NT2/D1 (cell line): ENCODE results near the gene POLR3A.

Experiments
- SUZ12 ChIP-seq: IDR thresholded peaks from 2 replicates; pipeline ENCODE4 v1.6.1; 2011; ENCODE audit not compliant: insufficient read length, insufficient read depth; ENCODE audit errors: extremely low read depth
- YY1 ChIP-seq: IDR thresholded peaks from 2 replicates; pipeline ENCODE4 v1.6.1; 2011; ENCODE audit not compliant: insufficient read length, insufficient read depth
- ZNF274 ChIP-seq: IDR thresholded peaks from 2 replicates; pipeline ENCODE4 v1.6.1; 2011; ENCODE audit warnings: mild to moderate bottlenecking, low read depth, low read length

- TF ChIP-seq ZNF274 (no peak), SUZ12 (no peak), YY1 (no peak)
These were observed 103.3 kb downstream of the POLR3A start for GRCh38 chr10:77925795-77926565.
